NCI-H82 (cell line): ENCODE results near the gene IQGAP2.

Source experiments
- DNase-seq: peaks from one replicate; lab custom pipeline; 2025; lab: John Stamatoyannopoulos, UW

IQGAP2 gene

GRCh38 chr5:76607353-76607871 is 204.3 kb downstream of the IQGAP2 start:
- peak; percentile 5 for DNase-seq

GRCh38 chr5:76608833-76609232 is 205.7 kb downstream of the IQGAP2 start:
- DNase-seq: peak; percentile 10

GRCh38 chr5:76610196-76610595 is 207.1 kb downstream of the IQGAP2 start:
- DNase-seq: no peak

GRCh38 chr5:76612942-76613341 is 209.9 kb downstream of the IQGAP2 start:
- DNase-seq: no peak

- DNase-seq: no peak
Measured at GRCh38 chr5:76615759-76616158, 212.7 kb downstream of the IQGAP2 start.

GRCh38 chr5:76616206-76616605 is 213.1 kb downstream of the IQGAP2 start:
- no peak for DNase-seq

- no peak for DNase-seq
Measured at GRCh38 chr5:76617229-76617628, 214.1 kb downstream of the IQGAP2 start.

- no peak for DNase-seq
Measured at GRCh38 chr5:76617675-76618074, 214.6 kb downstream of the IQGAP2 start.

GRCh38 chr5:76620166-76620565 is 217.1 kb downstream of the IQGAP2 start:
- DNase-seq: no peak

GRCh38 chr5:76622076-76622475 is 219.0 kb downstream of the IQGAP2 start:
- DNase-seq: no peak

- peak; percentile 6 for DNase-seq
Measured at GRCh38 chr5:76622973-76623596, 220.0 kb downstream of the IQGAP2 start, which contains the start of gene F2RL2. Gene F2RL2, minus strand, starts transcription at chr5:76623403. Its CDS starts 173 bp downstream, at chr5:76623230.

GRCh38 chr5:76625087-76625815 is 222.2 kb downstream of the IQGAP2 start:
- no peak for DNase-seq

- DNase-seq: no peak
Measured at GRCh38 chr5:76626738-76627137, 223.7 kb downstream of the IQGAP2 start.

- DNase-seq: no peak
Measured at GRCh38 chr5:76634661-76635060, 231.6 kb downstream of the IQGAP2 start.

GRCh38 chr5:76637490-76637889 is 234.4 kb downstream of the IQGAP2 start:
- no peak for DNase-seq

- no peak for DNase-seq
Measured at GRCh38 chr5:76638479-76638878, 235.4 kb downstream of the IQGAP2 start.

GRCh38 chr5:76641514-76642120 is 238.5 kb downstream of the IQGAP2 start:
- peak; percentile 79 for DNase-seq

- DNase-seq: no peak
Measured at GRCh38 chr5:76642390-76643040, 239.4 kb downstream of the IQGAP2 start.

- no peak for DNase-seq
Measured at GRCh38 chr5:76643371-76643770, 240.3 kb downstream of the IQGAP2 start.

GRCh38 chr5:76649140-76649539 is 246.1 kb downstream of the IQGAP2 start:
- no peak for DNase-seq

- DNase-seq: no peak
Measured at GRCh38 chr5:76652809-76653414, 249.8 kb downstream of the IQGAP2 start.

- DNase-seq: no peak
Measured at GRCh38 chr5:76657091-76657490, 254.0 kb downstream of the IQGAP2 start.
